NB4 (cell line): ENCODE measurements around the gene FOXP1.

Experiments used
- DNase-seq: peaks from one replicate; pipeline ENCODE4 v3.0.0; 2010; ENCODE audit warnings: low read depth
- H3K4me3 ChIP-seq: one replicate; pipeline ENCODE4 v1.5.1; 2011; ENCODE audit warnings: mild to moderate bottlenecking, low read depth, low read length, moderate library complexity
- CTCF ChIP-seq: IDR thresholded peaks from one replicate; pipeline ENCODE4 v1.5.1; 2012; ENCODE audit warnings: low read depth, low read length
- MAX ChIP-seq: IDR thresholded peaks from 2 replicates; pipeline ENCODE4 v1.6.1; 2011; ENCODE audit warnings: low read depth, low read length
- MYC ChIP-seq: IDR thresholded peaks from 2 replicates; pipeline ENCODE4 v1.6.1; 2011; ENCODE audit warnings: low read depth, low read length
- POLR2A ChIP-seq: IDR thresholded peaks from 2 replicates; pipeline ENCODE4 v1.6.1; 2011; ENCODE audit warnings: mild to moderate bottlenecking; ENCODE audit not compliant: insufficient read length; ENCODE audit errors: extremely low read depth

Gene FOXP1

GRCh38 chr3:71600646-71601288, 17.2 kb upstream of the FOXP1 start:
- no peak for TF ChIP-seq MYC
- TF ChIP-seq CTCF: no peak
- no peak for DNase-seq
- no peak overlapping the region for H3K4me3 ChIP-seq

GRCh38 chr3:71599416-71599815, 15.9 kb upstream of the FOXP1 start:
- no peak overlapping the region for H3K4me3 ChIP-seq
- TF ChIP-seq POLR2A (no peak), MYC (no peak), MAX (no peak), CTCF (no peak)
- no peak for DNase-seq

- TF ChIP-seq MAX (no peak), CTCF (no peak)
- no peak overlapping the region for H3K4me3 ChIP-seq
- DNase-seq: no peak
Measured at GRCh38 chr3:71598292-71598691, 14.8 kb upstream of the FOXP1 start.

GRCh38 chr3:71597286-71597685, 13.8 kb upstream of the FOXP1 start:
- DNase-seq: no peak
- TF ChIP-seq CTCF (no peak), MYC (no peak), POLR2A (no peak)
- no peak overlapping the region for H3K4me3 ChIP-seq

- no peak overlapping the region for H3K4me3 ChIP-seq
- DNase-seq: no peak
- TF ChIP-seq MYC (no peak), MAX (no peak), CTCF (no peak), POLR2A (no peak)
Measured at GRCh38 chr3:71593106-71593505, 9.6 kb upstream of the FOXP1 start.

- no peak overlapping the region for H3K4me3 ChIP-seq
- TF ChIP-seq MYC: no peak
- TF ChIP-seq CTCF: no peak
- TF ChIP-seq MAX: no peak
- TF ChIP-seq POLR2A: no peak
- DNase-seq: no peak
Measured at GRCh38 chr3:71591101-71591500, 7.6 kb upstream of the FOXP1 start.
